GM19193 (cell line): ENCODE data around the gene STK36.

Experiments used
- POLR2A ChIP-seq: IDR thresholded peaks from 4 replicates; pipeline ENCODE4 v1.6.1; 2011; ENCODE audit not compliant: insufficient read depth, insufficient read length; ENCODE audit errors: extremely low read depth

STK36 gene

GRCh38 chr2:218746470-218746795 lies 74.5 kb downstream of the STK36 start:
- no peak for TF ChIP-seq POLR2A

GRCh38 chr2:218746960-218747359 lies 75.1 kb downstream of the STK36 start:
- no peak for TF ChIP-seq POLR2A

DNA sequence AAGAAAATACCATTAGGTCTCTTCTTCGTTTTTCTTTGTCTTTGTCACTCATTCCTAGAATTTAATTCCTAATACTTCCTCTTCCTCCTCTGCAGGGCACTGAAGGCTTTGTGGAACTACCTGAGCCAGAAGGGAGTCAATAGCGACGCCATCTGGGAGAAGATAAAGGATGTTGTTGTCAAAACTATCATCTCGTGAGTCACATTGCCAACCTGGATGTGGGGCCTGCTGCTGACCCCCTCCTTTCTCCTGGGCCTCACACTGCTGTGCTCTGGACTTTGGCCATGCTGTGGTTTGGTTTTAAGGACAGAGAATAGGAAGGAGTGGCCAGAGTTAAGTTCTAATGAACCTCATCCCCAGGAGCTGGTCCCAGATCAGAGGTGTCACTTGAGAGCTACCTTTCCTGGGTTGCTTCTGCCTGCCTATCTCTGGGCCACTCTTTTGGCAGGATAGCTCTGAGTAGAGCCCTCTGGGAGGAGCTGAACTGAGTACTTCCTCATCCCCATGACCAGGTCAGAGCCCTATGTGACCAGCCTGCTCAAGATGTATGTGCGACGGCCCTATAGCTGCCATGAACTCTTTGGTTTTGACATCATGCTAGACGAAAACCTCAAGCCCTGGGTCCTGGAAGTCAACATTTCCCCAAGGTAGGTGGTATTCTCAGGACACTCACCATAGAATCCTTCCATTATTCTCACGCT lies 77.0 kb downstream of the STK36 start:
- TF ChIP-seq POLR2A: no peak
